Kidney (tissue), 14 donors: ENCODE results near the gene PLEKHD1. TPM values are rescaled to one million over a fixed set of nuclear protein-coding genes. Genes with fewer than 3 reads are reported as not detected.
"Not testable (repeated sequence)": the region's sequence is repeated elsewhere in the genome, so short reads cannot be mapped to it uniquely, and the experiment has no call there.

Source experiments
- DNase-seq, 5 donors: peaks; one replicate each; pipeline ENCODE4 v3.0.0-alpha.2; 2013 to 2020
- FAIRE-seq: peaks from 2 replicates; lab custom pipeline; 2012; peaks lifted over from hg19 to GRCh38; lab: Jason Lieb, UNC
- H3K27ac ChIP-seq, 2 donors: one replicate each; pipeline ENCODE4 v1.7.0; 2013; ENCODE audit warnings: low read depth in 2 of 2, low read length in 2 of 2, inconsistent platforms in 1 of 2
- H3K27me3 ChIP-seq: one replicate; pipeline ENCODE4 v1.7.1; 2013; ENCODE audit warnings: low read length, inconsistent platforms; ENCODE audit not compliant: control insufficient read depth, insufficient read depth
- H3K36me3 ChIP-seq, 3 donors: one replicate each; pipeline versions ENCODE4 v1.7.0 to v1.7.1; 2013; ENCODE audit warnings: low read length in 3 of 3, control low read depth in 1 of 3, inconsistent platforms in 1 of 3; ENCODE audit not compliant: insufficient read depth in 3 of 3, control insufficient read depth in 2 of 3
- H3K4me1 ChIP-seq, 3 donors: one replicate each; pipeline versions ENCODE4 v1.7.0 to v1.7.1; 2013; ENCODE audit warnings: low read length in 3 of 3, inconsistent platforms in 1 of 3, low read depth in 1 of 3; ENCODE audit not compliant: control insufficient read depth in 2 of 3, insufficient read depth in 2 of 3
- H3K4me3 ChIP-seq, 3 donors: one replicate each; pipeline versions ENCODE4 v1.7.0 to v1.8.1; 2013; ENCODE audit warnings: low read length in 3 of 3, control low read depth in 1 of 3, inconsistent platforms in 1 of 3
- H3K9ac ChIP-seq, 3 donors: one replicate each; pipeline versions ENCODE4 v1.7.0 to v1.7.1; 2013; ENCODE audit warnings: low read length in 3 of 3, control low read depth in 1 of 3, inconsistent platforms in 1 of 3
- H3K9me3 ChIP-seq, 3 donors: one replicate each; pipeline versions ENCODE4 v1.7.0 to v1.7.1; 2013; ENCODE audit warnings: low read length in 3 of 3, control low read depth in 1 of 3, inconsistent platforms in 1 of 3; ENCODE audit not compliant: control insufficient read depth in 2 of 3, insufficient read depth in 1 of 3
- CTCF ChIP-seq: IDR thresholded peaks from 3 replicates; pipeline ENCODE4 v1.5.1; 2012; ENCODE audit warnings: mild to moderate bottlenecking, moderate library complexity, borderline replicate concordance; ENCODE audit not compliant: insufficient read depth; ENCODE audit errors: extremely low read depth
- intact Hi-C: fragments of 100-400 bp; cut with DNase I; formaldehyde crosslinking; loops from one replicate; pipeline ENCODE4 v1.11.1; 2022
- polyA plus RNA-seq: library from polyadenylated mRNA; stranded (reverse); fragments of 350-450 nt; fragmentation: Illumina TruSeq; extraction: RNeasy Lipid Tissue Mini Kit (QIAGEN cat#74804); gene quantifications from one replicate; pipeline ENCODE4 v1.2.3, GENCODE V29; 2014; ENCODE audit warnings: low read depth, low replicate concordance; ENCODE audit not compliant: insufficient read depth
- total RNA-seq: library from RNA; stranded (reverse); fragmentation: NEBNext Ultra II Directional; extraction: Animal tissue kit (Norgen Biotek cat#: 25700); gene quantifications from one replicate; pipeline ENCODE4 v1.2.1, GENCODE V29; 2021
- donor health status: control.
- donor health status: control.
- donor health status: control.
- donor health status: control.
- donor health status: control.
- donor health status: DM: yes; HTN: yes; CAD: no.
- donor health status: Normal renal cell carcinoma (clear cell type).

PLEKHD1 gene
- total and polyA plus RNA-seq, 2 donors from 2014 or later: 0.25 to 3.4 TPM

GRCh38 chr14:69471916-69472315 is 12.6 kb upstream of the PLEKHD1 start:
- no peak overlapping the region for H3K27ac ChIP-seq
- TF ChIP-seq CTCF: no peak
- FAIRE-seq (no peak), DNase-seq (no peak)
- intact Hi-C loops: no loop called here
- H3K9ac ChIP-seq: no peak overlapping the region
- H3K27me3 ChIP-seq: no peaks in the 10 kb centered on the region
- H3K36me3 ChIP-seq: no peaks in the 10 kb centered on the region
- no peaks in the 10 kb centered on the region for H3K4me1 ChIP-seq
- no peak overlapping the region for H3K4me3 ChIP-seq
- H3K9me3 ChIP-seq: no peaks in the 10 kb centered on the region

GRCh38 chr14:69473260-69473659 is 11.3 kb upstream of the PLEKHD1 start:
- Histone ChIP-seq H3K9ac (no peak overlapping the region), H3K9me3 (no peaks in the 10 kb centered on the region), H3K27ac (no peak overlapping the region), H3K4me3 (no peak overlapping the region), H3K4me1 (no peaks in the 10 kb centered on the region), H3K27me3 (no peaks in the 10 kb centered on the region), H3K36me3 (no peaks in the 10 kb centered on the region)
- FAIRE-seq (no peak), DNase-seq (no peak)
- intact Hi-C loops: no loop called here
- no peak for TF ChIP-seq CTCF

- H3K36me3 ChIP-seq: no peaks in the 10 kb centered on the region
- H3K9ac ChIP-seq: no peak overlapping the region
- H3K9me3 ChIP-seq: no peaks in the 10 kb centered on the region
- FAIRE-seq (no peak), DNase-seq (no peak)
- TF ChIP-seq CTCF: no peak
- H3K4me3 ChIP-seq: no peak overlapping the region
- intact Hi-C loops: no loop called here
- H3K4me1 ChIP-seq: no peaks in the 10 kb centered on the region
- H3K27ac ChIP-seq: no peak overlapping the region
- no peaks in the 10 kb centered on the region for H3K27me3 ChIP-seq
Measured at GRCh38 chr14:69473946-69474345, 10.6 kb upstream of the PLEKHD1 start.

GRCh38 chr14:69475194-69475818 is 9.2 kb upstream of the PLEKHD1 start:
- H3K27me3 ChIP-seq: no peaks in the 10 kb centered on the region
- no peak overlapping the region for H3K27ac ChIP-seq
- FAIRE-seq (no peak), DNase-seq (peak in 1 of 5 donors; percentile 22)
- no peak for TF ChIP-seq CTCF
- H3K4me3 ChIP-seq: no peak overlapping the region
- H3K36me3 ChIP-seq: no peaks in the 10 kb centered on the region
- no peaks in the 10 kb centered on the region for H3K4me1 ChIP-seq
- H3K9me3 ChIP-seq: no peaks in the 10 kb centered on the region
- intact Hi-C loops: no loop called here
- H3K9ac ChIP-seq: no peak overlapping the region

GRCh38 chr14:69476824-69477450 is 7.6 kb upstream of the PLEKHD1 start:
- FAIRE-seq: not testable (repeated sequence)

More at GRCh38 chr14:69476824-69477450, 7.6 kb upstream of the PLEKHD1 start:
- H3K27me3 ChIP-seq, H3K9me3 ChIP-seq, DNase-seq, H3K9ac ChIP-seq, intact Hi-C loops, H3K36me3 ChIP-seq, H3K27ac ChIP-seq, H3K4me1 ChIP-seq, H3K4me3 ChIP-seq: not testable (repeated sequence)
